SKM-1 (cell line): ENCODE results near the gene ICA1.
"Not testable (repeated sequence)": the region's sequence is repeated elsewhere in the genome, so short reads cannot be mapped to it uniquely, and the experiment has no call there.

ENCODE experiments used
- DNase-seq: peaks from one replicate; lab custom pipeline; 2025; ENCODE audit not compliant: unreplicated experiment; lab: John Stamatoyannopoulos, UW

ICA1 gene

GRCh38 chr7:8109196-8110022, 152.6 kb downstream of the ICA1 start:
- DNase-seq = no peak

GRCh38 chr7:8105449-8106095, 156.4 kb downstream of the ICA1 start:
- DNase-seq = no peak

GRCh38 chr7:8103282-8103681, 158.7 kb downstream of the ICA1 start:
- no peak for DNase-seq

GRCh38 chr7:8101292-8101691, 160.7 kb downstream of the ICA1 start:
- DNase-seq = not testable (repeated sequence)

- DNase-seq = no peak
Observed at GRCh38 chr7:8094164-8095140, 167.5 kb downstream of the ICA1 start.

- DNase-seq = no peak
Observed at GRCh38 chr7:8092140-8092539, 169.8 kb downstream of the ICA1 start.

- DNase-seq = no peak
Observed at GRCh38 chr7:8089036-8089780, 172.8 kb downstream of the ICA1 start.

- DNase-seq = no peak
Observed at GRCh38 chr7:8086239-8086638, 175.7 kb downstream of the ICA1 start.

- DNase-seq = no peak
Observed at GRCh38 chr7:8085420-8085819, 176.5 kb downstream of the ICA1 start.

GRCh38 chr7:8084836-8085235, 177.1 kb downstream of the ICA1 start:
- no peak for DNase-seq

GRCh38 chr7:8082762-8083161, 179.2 kb downstream of the ICA1 start:
- DNase-seq = no peak

GRCh38 chr7:8078418-8078817, 183.5 kb downstream of the ICA1 start:
- DNase-seq = no peak

- DNase-seq = no peak
Observed at GRCh38 chr7:8070451-8071180, 191.4 kb downstream of the ICA1 start.

GRCh38 chr7:8068892-8069686, 192.9 kb downstream of the ICA1 start:
- no peak for DNase-seq

- DNase-seq = no peak
Observed at GRCh38 chr7:8065356-8065813, 196.6 kb downstream of the ICA1 start.

GRCh38 chr7:8064828-8065227, 197.1 kb downstream of the ICA1 start:
- no peak for DNase-seq

GRCh38 chr7:8063706-8064297, 198.2 kb downstream of the ICA1 start:
- no peak for DNase-seq

GRCh38 chr7:8063300-8063699, 198.7 kb downstream of the ICA1 start:
- DNase-seq = not testable (repeated sequence)
